Measurements from ENCODE around the gene MAGI1. TPM values are rescaled to one million over a fixed set of nuclear protein-coding genes. Genes with fewer than 3 reads are reported as not detected.

The MAGI1 gene
- polyA plus RNA-seq, 3 donors: 27.7 to 37.9 (median 33.4) TPM

- no peak for DNase-seq
Measured at GRCh38 chr3:66014651-66015050, 24.1 kb downstream of the MAGI1 start.

- DNase-seq: no peak
Measured at GRCh38 chr3:66014056-66014455, 24.7 kb downstream of the MAGI1 start.

- DNase-seq: no peak
Measured at GRCh38 chr3:66012711-66013110, 26.0 kb downstream of the MAGI1 start.

GRCh38 chr3:66010739-66011655, 27.7 kb downstream of the MAGI1 start:
- no peak for DNase-seq

GRCh38 chr3:66010348-66010738, 28.4 kb downstream of the MAGI1 start:
- DNase-seq: no peak

GRCh38 chr3:66004244-66004643, 34.5 kb downstream of the MAGI1 start:
- no peak for DNase-seq

- no peak for DNase-seq
Measured at GRCh38 chr3:66001626-66002025, 37.1 kb downstream of the MAGI1 start.

- DNase-seq: no peak
Measured at GRCh38 chr3:66000506-66000905, 38.2 kb downstream of the MAGI1 start.

- DNase-seq: no peak
Measured at GRCh38 chr3:65999606-66000005, 39.1 kb downstream of the MAGI1 start.

- no peak for DNase-seq
Measured at GRCh38 chr3:65996589-65996988, 42.1 kb downstream of the MAGI1 start.

- no peak for DNase-seq
Measured at GRCh38 chr3:65995515-65995914, 43.2 kb downstream of the MAGI1 start.

- DNase-seq: no peak
Measured at GRCh38 chr3:65995030-65995429, 43.7 kb downstream of the MAGI1 start.

- DNase-seq: no peak
Measured at GRCh38 chr3:65993134-65993900, 45.4 kb downstream of the MAGI1 start.

- DNase-seq: no peak
Measured at GRCh38 chr3:65992106-65992505, 46.6 kb downstream of the MAGI1 start.

GRCh38 chr3:65988411-65989180, 50.1 kb downstream of the MAGI1 start:
- DNase-seq: no peak

GRCh38 chr3:65986285-65986684, 52.4 kb downstream of the MAGI1 start:
- DNase-seq: no peak

- no peak for DNase-seq
Measured at GRCh38 chr3:65984975-65985374, 53.7 kb downstream of the MAGI1 start.

- DNase-seq: peak; percentile 26
Measured at GRCh38 chr3:65983100-65983499, 55.6 kb downstream of the MAGI1 start.

- DNase-seq: no peak
Measured at GRCh38 chr3:65979731-65980130, 59.0 kb downstream of the MAGI1 start.

- peak; percentile 36 for DNase-seq
Measured at GRCh38 chr3:65979162-65979561, 59.6 kb downstream of the MAGI1 start.

GRCh38 chr3:65978116-65978515, 60.6 kb downstream of the MAGI1 start:
- no peak for DNase-seq

GRCh38 chr3:65975032-65975431, 63.7 kb downstream of the MAGI1 start:
- no peak for DNase-seq

All from renal pelvis (tissue), 4 donors.